Endothelial cell of umbilical vein (primary cell): ENCODE measurements around the gene NAV2. TPM values are rescaled to one million over a fixed set of nuclear protein-coding genes. Genes with fewer than 3 reads are reported as not detected.

Experiments used
- BruUV-seq: library from RNA; stranded (reverse); fragments of 400-500 nt; replicated peaks from 2 replicates; lab custom pipeline; 2021; lab: Mats Ljungman, UMichigan
- CTCF ChIA-PET: fragments of 300-600, 350-600 bp; sonication (Branson Sonifier 250); formaldehyde crosslinking; loops from one replicate; lab custom pipeline; 2021; ENCODE audit warnings: antibody characterized with exemption, inconsistent platforms; lab: Charles Lee
- POLR2A ChIA-PET: fragments of 300-600, 350-600 bp; sonication (Branson Sonifier 250); formaldehyde crosslinking; loops from one replicate; lab custom pipeline; 2021; ENCODE audit warnings: antibody characterized with exemption, inconsistent platforms; lab: Charles Lee
- DNase-seq: peaks from one replicate; pipeline ENCODE4 v3.0.0-alpha.2; 2011; ENCODE audit warnings: low read depth, low spot score
- FAIRE-seq: peaks from 2 replicates; lab custom pipeline; 2011; peaks lifted over from hg19 to GRCh38; lab: Jason Lieb, UNC
- H2AFZ ChIP-seq: 2 replicates; pipeline ENCODE4 v1.6.0; 2012; ENCODE audit warnings: low read depth, low read length, control low read depth, inconsistent platforms
- H3K27ac ChIP-seq: 2 replicates; pipeline ENCODE4 v1.5.1; 2011; ENCODE audit warnings: low read depth, mild to moderate bottlenecking, control low read depth, low read length, moderate library complexity; ENCODE audit not compliant: insufficient read depth
- H3K27me3 ChIP-seq, 2 experiments: 2 replicates each; pipeline versions ENCODE4 v1.6.0 to v1.6.1; 2011; ENCODE audit warnings: low read length in 2 of 2, mixed read lengths in 1 of 2; ENCODE audit not compliant: control insufficient read depth in 2 of 2, insufficient read depth in 2 of 2
- H3K36me3 ChIP-seq, 2 experiments: 2 replicates in 1 of 2; 3 replicates in 1 of 2; pipeline ENCODE4 v1.5.1; 2011; ENCODE audit warnings: low read length in 2 of 2, mild to moderate bottlenecking in 1 of 2, moderate library complexity in 1 of 2; ENCODE audit not compliant: control insufficient read depth in 2 of 2, insufficient read depth in 2 of 2; ENCODE audit errors: extremely low read depth in 1 of 2
- H3K4me1 ChIP-seq: 3 replicates; pipeline ENCODE4 v1.5.1; 2011; ENCODE audit warnings: mild to moderate bottlenecking, low read length; ENCODE audit not compliant: control insufficient read depth, insufficient read depth; ENCODE audit errors: extremely low read depth
- H3K4me2 ChIP-seq: 2 replicates; pipeline ENCODE4 v1.6.1; 2011; ENCODE audit warnings: low read length, control low read depth, mixed read lengths; ENCODE audit not compliant: insufficient read depth
- H3K4me3 ChIP-seq, 3 experiments: fragments of 200-600 bp in 1 of 3; sonication (generic), shearing (Covaris generic) in 1 of 3; replicated peaks in 1 of 3; 2 replicates each; pipeline ENCODE4 v1.5.1; 2011 to 2016; ENCODE audit warnings: control low read depth in 3 of 3, low read length in 3 of 3, mild to moderate bottlenecking in 2 of 3, inconsistent platforms in 1 of 3, low read depth in 1 of 3, moderate library complexity in 1 of 3; ENCODE audit not compliant: insufficient read depth in 1 of 3
- H3K79me2 ChIP-seq: 2 replicates; pipeline ENCODE4 v1.6.0; 2012; ENCODE audit warnings: low read length, inconsistent platforms; ENCODE audit not compliant: control insufficient read depth, insufficient read depth
- H3K9ac ChIP-seq: replicated peaks from 2 replicates; pipeline ENCODE3; 2011; ENCODE audit warnings: low read length, control low read depth; ENCODE audit not compliant: insufficient read depth; ENCODE audit errors: extremely low read depth
- H3K9me1 ChIP-seq: replicated peaks from 3 replicates; pipeline ENCODE4 v1.6.0; 2011; ENCODE audit warnings: mild to moderate bottlenecking, low read length; ENCODE audit not compliant: control insufficient read depth, insufficient read depth; ENCODE audit errors: extremely low read depth
- H3K9me3 ChIP-seq: replicated peaks from 2 replicates; pipeline ENCODE4 v1.5.1; 2012; ENCODE audit warnings: low read length, inconsistent platforms; ENCODE audit not compliant: control insufficient read depth, insufficient read depth
- H4K20me1 ChIP-seq: replicated peaks from 2 replicates; pipeline ENCODE3; 2011; ENCODE audit warnings: mild to moderate bottlenecking, low read length; ENCODE audit not compliant: control insufficient read depth, insufficient read depth; ENCODE audit errors: extremely low read depth
- CTCF ChIP-seq, 2 donors: IDR thresholded peaks; 1 replicate in 1 of 2; 2 replicates in 1 of 2; pipeline ENCODE4 v1.5.1; 2011; ENCODE audit warnings: low read length in 2 of 2, mild to moderate bottlenecking in 2 of 2, moderate library complexity in 2 of 2, control low read depth in 1 of 2, inconsistent platforms in 1 of 2, low read depth in 1 of 2; ENCODE audit not compliant: insufficient read depth in 1 of 2; ENCODE audit errors: extremely low read depth in 1 of 2
- EZH2 ChIP-seq: IDR thresholded peaks from 2 replicates; pipeline ENCODE4 v1.6.1; 2012; ENCODE audit warnings: borderline replicate concordance, low read depth, mild to moderate bottlenecking, moderate library complexity, low read length, inconsistent platforms; ENCODE audit not compliant: severe bottlenecking
- FOS ChIP-seq: IDR thresholded peaks from 2 replicates; pipeline ENCODE4 v1.6.1; 2011; ENCODE audit warnings: mild to moderate bottlenecking, low read length, moderate library complexity, borderline replicate concordance; ENCODE audit not compliant: insufficient read depth
- GATA2 ChIP-seq: IDR thresholded peaks from 2 replicates; pipeline ENCODE4 v1.7.0; 2011; ENCODE audit warnings: low read depth, mild to moderate bottlenecking, moderate library complexity, mixed read lengths, low read length; ENCODE audit not compliant: insufficient read length, insufficient read depth
- JUN ChIP-seq: IDR thresholded peaks from 2 replicates; pipeline ENCODE4 v1.6.1; 2011; ENCODE audit warnings: borderline replicate concordance, low read depth; ENCODE audit not compliant: insufficient read length, insufficient read depth
- MAX ChIP-seq: IDR thresholded peaks from 2 replicates; pipeline ENCODE4 v1.6.1; 2011; ENCODE audit not compliant: insufficient read depth, insufficient read length
- MYC ChIP-seq: IDR thresholded peaks from one replicate; pipeline ENCODE4 v1.6.1; 2011; ENCODE audit warnings: mild to moderate bottlenecking, low read depth, low read length
- POLR2A ChIP-seq: IDR thresholded peaks from 2 replicates; pipeline ENCODE4 v1.6.1; 2012; ENCODE audit warnings: low read depth, mild to moderate bottlenecking, control low read depth, low read length
- POLR2AphosphoS5 ChIP-seq: IDR thresholded peaks from 2 replicates; pipeline ENCODE4 v1.6.1; 2012; ENCODE audit warnings: low read depth, mild to moderate bottlenecking, control low read depth, low read length, moderate library complexity; ENCODE audit not compliant: insufficient read depth
- dilution Hi-C: fragments of 300-500 bp; cut with MboI; formaldehyde crosslinking; loops from one replicate; pipeline ENCODE4 v1.15.0; 2019; ENCODE audit warnings: low sequenced_read_pairs; ENCODE audit not compliant: extremely low pct_ligation_motif_present
- intact Hi-C: fragments of 100-400 bp; cut with micrococcal nuclease; formaldehyde crosslinking; loops from one replicate; pipeline ENCODE4 v1.10.0; 2022
- polyA plus RNA-seq, 4 experiments: library from polyadenylated mRNA; depleted of rRNA in 3 of 4; stranded (reverse) in 3 of 4; unstranded in 1 of 4; fragments of >200 nt; gene quantifications; 2 replicates each; pipeline versions ENCODE4 v1.2.1 to v1.2.3, GENCODE V29; 2011 to 2012; ENCODE audit warnings: missing spikeins in 1 of 4
- total RNA-seq: library from RNA; stranded (reverse); gene quantifications from 2 replicates; pipeline ENCODE4 v1.2.3, GENCODE V29; 2021

The NAV2 gene
- total and polyA plus RNA-seq, 2 donors (not counting 3 experiments of a cell fraction or from before 2014, with no cell fraction given), result 10.9 to 68.0 TPM

DNA sequence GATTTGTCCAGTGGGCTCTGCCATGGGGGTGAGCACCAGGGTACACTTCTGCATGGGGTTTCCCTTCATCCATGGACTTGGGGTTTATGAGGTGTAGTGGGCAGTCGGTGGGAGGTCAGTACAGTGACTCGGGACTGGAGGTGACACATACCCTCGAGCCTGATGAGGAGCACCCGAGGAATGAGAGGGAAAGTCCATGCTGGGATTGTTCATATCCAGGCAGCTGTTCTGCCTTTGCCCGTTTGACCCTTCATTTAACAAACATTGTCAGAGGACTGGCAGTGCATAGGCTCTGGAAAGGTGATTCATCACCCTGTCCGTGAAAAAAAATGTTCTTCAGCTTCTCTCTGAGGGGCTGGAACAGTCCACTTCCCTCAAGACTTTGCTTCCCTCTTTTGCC is 2.7 kb downstream of the NAV2 start:
- peak overlapping the region in 1 of 3 experiments; percentile 86 for H3K4me3 ChIP-seq
- FAIRE-seq (peak; percentile 96), DNase-seq (peak; percentile 95)
- dilution Hi-C loops (no loop called here), intact Hi-C loops (loop anchor here (1.0 to 10.0 kb wide), 2 partner anchors 27 to 1321 kb away; partner anchors contain the start of gene LDHA)
- H3K9me3 ChIP-seq, result no peaks in the 10 kb centered on the region
- H3K79me2 ChIP-seq, result peaks cover 73% of the 10 kb centered on the region
- TF ChIP-seq POLR2AphosphoS5 (peak; percentile 69), POLR2A (no peak), EZH2 (no peak), GATA2 (no peak), FOS (peak; percentile 95), JUN (peak; percentile 66), MYC (no peak), MAX (no peak), CTCF (IDR thresholded peaks at IDR 0.05; ENCODE audit: extremely low read depth in 1 of 2, insufficient read depth in 1 of 2, low read depth in 1 of 2, low read length in 2 of 2) (no peak)
- peak overlapping the region; percentile 71 for H3K4me2 ChIP-seq
- no peaks in the 10 kb centered on the region for H3K9me1 ChIP-seq
- POLR2A ChIA-PET, result no interaction called here
- BruUV-seq, result no TSS peak
- peaks cover 40% of the 10 kb centered on the region for H3K4me1 ChIP-seq
- H3K27me3 ChIP-seq, result no peaks in the 10 kb centered on the region
- no peaks in the 10 kb centered on the region for H3K36me3 ChIP-seq
- no peak overlapping the region for H2AFZ ChIP-seq
- H4K20me1 ChIP-seq, result no peaks in the 10 kb centered on the region
- H3K27ac ChIP-seq, result peak overlapping the region; percentile 93
- CTCF ChIA-PET, result interaction anchor here (1.1 to 3.3 kb wide), 9 partner anchors 17 to 188 kb away, joined by 3 to 34 read pairs (median 14); no protein-coding TSS in a partner anchor
- peak overlapping the region; percentile 79 for H3K9ac ChIP-seq
